Mesenchymal stem cell (in vitro differentiated cells and primary cell): ENCODE results near the gene PUS7.
A peak's percentile ranks its signal among the peaks of the same experiment; 100 is the strongest.

Experiments
- DNase-seq: peaks from one replicate; pipeline ENCODE4 v3.0.0-alpha.2; 2013
- H2AFZ ChIP-seq: one replicate; pipeline ENCODE4 v1.6.1; 2013; ENCODE audit warnings: low read depth, mild to moderate bottlenecking, control low read depth, inconsistent platforms, low read length, moderate library complexity
- H2AK5ac ChIP-seq: 2 replicates; pipeline ENCODE4 v1.6.1; 2013; ENCODE audit warnings: low read length, moderate library complexity, mild to moderate bottlenecking, inconsistent platforms; ENCODE audit not compliant: severe bottlenecking
- H2BK120ac ChIP-seq: one replicate; pipeline ENCODE4 v1.6.1; 2013; ENCODE audit warnings: low read depth, mild to moderate bottlenecking, inconsistent platforms, low read length, moderate library complexity
- H2BK12ac ChIP-seq, 2 experiments: one replicate each; pipeline ENCODE4 v1.6.1; 2013; ENCODE audit warnings: inconsistent platforms in 2 of 2, low read length in 2 of 2, mild to moderate bottlenecking in 2 of 2, moderate library complexity in 2 of 2, control low read depth in 1 of 2
- H2BK15ac ChIP-seq: one replicate; pipeline ENCODE4 v1.6.1; 2013; ENCODE audit warnings: mild to moderate bottlenecking, low read depth, inconsistent platforms; ENCODE audit not compliant: poor library complexity, severe bottlenecking
- H2BK5ac ChIP-seq: 2 replicates; pipeline ENCODE4 v1.6.1; 2013; ENCODE audit warnings: low read depth, mild to moderate bottlenecking, low read length, control low read depth, inconsistent platforms; ENCODE audit not compliant: poor library complexity, severe bottlenecking
- H3K14ac ChIP-seq, 2 experiments: one replicate each; pipeline ENCODE4 v1.6.1; 2013; ENCODE audit warnings: inconsistent platforms in 2 of 2, low read length in 2 of 2, control low read depth in 1 of 2, mild to moderate bottlenecking in 1 of 2, moderate library complexity in 1 of 2
- H3K18ac ChIP-seq, 2 experiments: one replicate each; pipeline ENCODE4 v1.6.1; 2013; ENCODE audit warnings: inconsistent platforms in 2 of 2, low read length in 2 of 2, control low read depth in 1 of 2, low read depth in 1 of 2, mild to moderate bottlenecking in 1 of 2
- H3K23ac ChIP-seq, 2 experiments: one replicate each; pipeline ENCODE4 v1.6.1; 2013; ENCODE audit warnings: inconsistent platforms in 2 of 2, low read length in 2 of 2, mild to moderate bottlenecking in 2 of 2, moderate library complexity in 2 of 2, control low read depth in 1 of 2
- H3K27ac ChIP-seq: 2 replicates; pipeline ENCODE4 v1.5.1; 2013; ENCODE audit warnings: mild to moderate bottlenecking, moderate library complexity, low read length, control low read depth, inconsistent platforms; ENCODE audit not compliant: poor library complexity, severe bottlenecking
- H3K27me3 ChIP-seq, 2 experiments: 2 replicates each; pipeline versions ENCODE4 v1.6.1 to v1.7.0; 2013; ENCODE audit warnings: low read length in 2 of 2, mild to moderate bottlenecking in 2 of 2, moderate library complexity in 2 of 2, control low read depth in 1 of 2, inconsistent platforms in 1 of 2; ENCODE audit not compliant: control insufficient read depth in 1 of 2, insufficient read depth in 1 of 2
- H3K36me3 ChIP-seq, 2 experiments: 2 replicates each; pipeline versions ENCODE4 v1.6.1 to v1.7.0; 2013; ENCODE audit warnings: low read length in 2 of 2, control low read depth in 1 of 2, inconsistent platforms in 1 of 2, low read depth in 1 of 2, mild to moderate bottlenecking in 1 of 2; ENCODE audit not compliant: insufficient read depth in 2 of 2, control insufficient read depth in 1 of 2
- H3K4ac ChIP-seq, 2 experiments: one replicate each; pipeline ENCODE4 v1.6.1; 2013; ENCODE audit warnings: inconsistent platforms in 2 of 2, low read length in 2 of 2, mild to moderate bottlenecking in 2 of 2, moderate library complexity in 2 of 2, control low read depth in 1 of 2, low read depth in 1 of 2
- H3K4me1 ChIP-seq: 2 replicates; pipeline ENCODE4 v1.6.1; 2013; ENCODE audit warnings: low read depth, low read length, control low read depth; ENCODE audit not compliant: control insufficient read depth, insufficient read depth
- H3K4me2 ChIP-seq: 2 replicates; pipeline ENCODE4 v1.6.1; 2013; ENCODE audit warnings: low read length, mild to moderate bottlenecking, inconsistent platforms; ENCODE audit not compliant: poor library complexity, severe bottlenecking
- H3K4me3 ChIP-seq, 2 experiments: 2 replicates each; pipeline versions ENCODE4 v1.5.1 to v1.7.0; 2013; ENCODE audit warnings: low read length in 2 of 2, mild to moderate bottlenecking in 2 of 2, control low read depth in 1 of 2, low read depth in 1 of 2; ENCODE audit not compliant: insufficient read depth in 1 of 2
- H3K79me1 ChIP-seq: replicated peaks from 2 replicates; pipeline ENCODE4 v1.6.1; 2013; ENCODE audit warnings: mild to moderate bottlenecking, control low read depth, low read length, inconsistent platforms; ENCODE audit not compliant: poor library complexity, severe bottlenecking
- H3K9ac ChIP-seq: 2 replicates; pipeline ENCODE4 v1.7.0; 2013; ENCODE audit warnings: mild to moderate bottlenecking, low read length, moderate library complexity
- H3K9me3 ChIP-seq: 2 replicates; pipeline ENCODE4 v1.7.0; 2013; ENCODE audit warnings: mild to moderate bottlenecking, low read length; ENCODE audit not compliant: control insufficient read depth
- H4K8ac ChIP-seq: one replicate; pipeline ENCODE4 v1.6.1; 2013; ENCODE audit warnings: inconsistent platforms, mild to moderate bottlenecking, low read length, moderate library complexity
- H4K91ac ChIP-seq: one replicate; pipeline ENCODE4 v1.6.1; 2013; ENCODE audit warnings: mild to moderate bottlenecking, low read length, inconsistent platforms
- WGBS: methylation state at CpG from one replicate; pipeline ENCODE4 v1.1.7; 2013; ENCODE audit warnings: mixed read lengths; 5-methylcytosine and 5-hydroxymethylcytosine counted together

The PUS7 gene

DNA sequence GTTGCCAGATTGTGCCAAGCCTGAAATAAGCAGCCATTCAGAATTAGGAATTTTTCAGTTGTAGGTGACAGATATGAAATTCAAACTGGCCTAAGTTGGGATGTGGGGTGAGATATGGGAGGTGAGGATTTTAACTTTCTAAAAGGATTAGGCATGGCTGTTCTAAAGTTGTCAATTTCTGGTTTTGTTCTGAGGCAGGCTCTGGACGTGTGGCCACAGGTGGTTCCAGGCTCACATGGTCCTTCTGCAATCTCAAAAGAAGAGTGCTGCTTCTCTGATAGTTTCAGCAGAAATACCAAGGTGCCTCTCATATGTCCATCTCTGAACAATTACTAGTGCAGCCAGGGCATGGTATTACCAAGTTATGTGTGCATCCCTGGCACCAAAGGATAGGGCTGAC lies 37.9 kb upstream of the PUS7 start:
- Histone ChIP-seq H2BK15ac (no peak overlapping the region), H3K4ac (no peak overlapping the region), H3K14ac (no peak overlapping the region), H3K4me2 (no peak overlapping the region), H3K4me1 (no peaks in the 10 kb centered on the region), H4K8ac (no peak overlapping the region), H3K27me3 (no peaks in the 10 kb centered on the region), H2AK5ac (no peak overlapping the region), H3K9me3 (no peaks in the 10 kb centered on the region), H2BK12ac (no peak overlapping the region), H2BK5ac (no peak overlapping the region), H2AFZ (no peak overlapping the region), H3K18ac (no peak overlapping the region), H2BK120ac (no peak overlapping the region), H4K91ac (no peak overlapping the region), H3K23ac (no peak overlapping the region), H3K27ac (no peak overlapping the region), H3K79me1 (peaks cover 11% of the 10 kb centered on the region), H3K36me3 (peaks cover 37 to 78% of the 10 kb centered on the region in 2 experiments), H3K4me3 (no peak overlapping the region), H3K9ac (no peak overlapping the region)
- no peak for DNase-seq
- 94% methylated on average over 1 of the region's 1 CpG for WGBS

- H3K4me1 ChIP-seq, result no peaks in the 10 kb centered on the region
- no peak overlapping the region for H4K91ac ChIP-seq
- no peaks in the 10 kb centered on the region for H3K27me3 ChIP-seq
- H4K8ac ChIP-seq, result no peak overlapping the region
- no peak overlapping the region for H2AK5ac ChIP-seq
- H2BK120ac ChIP-seq, result no peak overlapping the region
- no peak overlapping the region for H2BK12ac ChIP-seq
- 89% methylated on average over 1 of the region's 2 CpGs for WGBS
- H3K9ac ChIP-seq, result no peak overlapping the region
- no peak overlapping the region for H3K23ac ChIP-seq
- H3K4me3 ChIP-seq, result no peak overlapping the region
- no peaks in the 10 kb centered on the region for H3K9me3 ChIP-seq
- peaks cover 21% of the 10 kb centered on the region for H3K79me1 ChIP-seq
- no peak overlapping the region for H2AFZ ChIP-seq
- H3K18ac ChIP-seq, result no peak overlapping the region
- H2BK15ac ChIP-seq, result no peak overlapping the region
- H2BK5ac ChIP-seq, result no peak overlapping the region
- no peak for DNase-seq
- peaks cover 40 to 88% of the 10 kb centered on the region in 2 experiments for H3K36me3 ChIP-seq
- H3K4me2 ChIP-seq, result no peak overlapping the region
- no peak overlapping the region for H3K4ac ChIP-seq
- no peak overlapping the region for H3K27ac ChIP-seq
- no peak overlapping the region for H3K14ac ChIP-seq
These were observed 16.3 kb upstream of the PUS7 start for GRCh38 chr7:105538339-105538738.

GRCh38 chr7:105532709-105533460 lies 10.8 kb upstream of the PUS7 start:
- Histone ChIP-seq H3K4me2 (peak overlapping the region; percentile 85), H3K36me3 (peaks cover 10 to 38% of the 10 kb centered on the region in 2 experiments), H3K23ac (no peak overlapping the region), H2AFZ (peak overlapping the region; percentile 47), H3K4ac (peak overlapping the region in 1 of 2 experiments; percentile 95), H3K27me3 (no peaks in the 10 kb centered on the region), H3K9ac (peak overlapping the region; percentile 96), H3K4me1 (no peaks in the 10 kb centered on the region), H3K27ac (no peak overlapping the region), H2BK12ac (no peak overlapping the region), H3K18ac (peak overlapping the region in 1 of 2 experiments; percentile 99), H2BK120ac (no peak overlapping the region), H3K79me1 (peaks cover 12% of the 10 kb centered on the region), H4K8ac (no peak overlapping the region), H3K9me3 (no peaks in the 10 kb centered on the region), H2AK5ac (no peak overlapping the region), H2BK15ac (no peak overlapping the region), H3K14ac (peak overlapping the region in 1 of 2 experiments; percentile 93), H4K91ac (no peak overlapping the region), H2BK5ac (no peak overlapping the region), H3K4me3 (peak overlapping the region; percentile 76 to 94)
- 58% methylated on average over 10 of the region's 12 CpGs for whole genome bisulfite sequencing
- DNase-seq, result peak; percentile 26

- Histone ChIP-seq H3K9ac (peak within 1 kb of the TSS; percentile 96), H3K27ac (peak within 1 kb of the TSS; percentile 3), H2BK120ac (no peak within 1 kb of the TSS), H3K27me3 (no peaks in the 10 kb centered on the region), H3K4ac (peak within 1 kb of the TSS; percentile 84 to 95), H2BK5ac (peak within 1 kb of the TSS; percentile 68), H3K18ac (peak within 1 kb of the TSS; percentile 81 to 99), H3K4me2 (peak within 1 kb of the TSS; percentile 85), H2BK15ac (peak within 1 kb of the TSS; percentile 92), H2AFZ (peak within 1 kb of the TSS; percentile 83), H4K8ac (peak within 1 kb of the TSS; percentile 33), H3K79me1 (peaks cover 9% of the 10 kb centered on the region), H4K91ac (peak within 1 kb of the TSS; percentile 93), H3K4me1 (no peaks in the 10 kb centered on the region), H3K14ac (peak within 1 kb of the TSS in 1 of 2 experiments; percentile 93), H3K23ac (no peak within 1 kb of the TSS), H2AK5ac (no peak within 1 kb of the TSS), H3K9me3 (no peaks in the 10 kb centered on the region), H2BK12ac (peak within 1 kb of the TSS in 1 of 2 experiments; percentile 74), H3K36me3 (peaks cover 4 to 30% of the 10 kb centered on the region in 2 experiments), H3K4me3 (peak within 1 kb of the TSS; percentile 76 to 94)
- DNase-seq, result peak; percentile 91
- under 1% methylated on average over 40 of the region's 42 CpGs for WGBS
These were observed 10.0 kb upstream of the PUS7 start, which contains the start of gene RINT1 for GRCh38 chr7:105531792-105532671. Gene RINT1, plus strand, starts transcription at chr7:105532201. Its CDS starts 115 bp downstream, at chr7:105532316.
